NCI-H2196 treated with DMSO at 0.1 percent for 48 hours (cell line): Measurements from ENCODE around the gene CHRFAM7A.
"Not testable (repeated sequence)": the region's sequence is repeated elsewhere in the genome, so short reads cannot be mapped to it uniquely, and the experiment has no call there.

ENCODE experiments used
- DNase-seq: peaks from one replicate; lab custom pipeline; 2025; ENCODE audit not compliant: unreplicated experiment; lab: John Stamatoyannopoulos, UW

CHRFAM7A gene

DNA sequence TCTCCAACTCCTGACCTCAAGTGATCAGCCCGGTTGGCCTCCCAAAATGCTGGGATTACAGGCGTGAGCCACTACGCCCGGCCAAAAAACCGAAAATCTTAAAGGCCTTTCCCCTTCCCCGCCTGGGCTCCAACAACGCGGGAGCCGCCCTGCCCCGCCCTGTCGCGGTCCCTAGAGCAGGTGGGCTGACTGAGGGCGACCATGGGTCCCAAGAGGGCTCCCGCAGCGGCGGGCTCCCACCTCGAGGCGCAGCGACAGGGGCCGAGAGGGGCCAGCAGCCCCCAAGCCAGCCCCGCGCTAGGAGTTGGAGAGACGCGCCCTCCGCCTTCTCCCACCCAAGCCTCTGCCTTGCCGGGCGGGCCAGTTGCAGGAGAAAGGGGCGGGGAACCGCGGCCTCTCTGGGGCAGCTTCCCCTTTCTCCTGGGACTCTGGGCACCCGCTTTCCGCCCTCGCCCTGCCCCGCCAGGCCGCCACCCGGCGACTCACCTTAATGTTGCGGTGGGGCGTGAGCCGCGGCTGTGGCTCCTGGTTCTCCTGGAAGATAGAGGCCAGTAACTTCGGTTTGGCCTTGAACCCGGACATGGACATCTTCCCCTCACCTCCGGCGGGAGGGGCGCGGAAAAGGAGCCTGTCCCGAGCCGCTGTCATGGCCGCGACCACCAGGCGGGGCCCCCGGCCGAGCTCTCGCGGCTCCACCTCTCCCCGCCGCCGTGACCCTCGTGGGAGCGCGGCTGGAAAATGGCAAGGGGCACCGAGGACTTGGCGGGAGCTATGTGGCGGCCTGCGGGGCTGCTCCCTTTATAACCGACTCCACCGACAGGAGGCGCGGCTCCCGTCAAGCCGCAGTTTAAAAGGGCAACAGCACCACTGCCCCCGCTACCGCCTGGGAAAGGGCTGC lies at the start of gene CHRFAM7A:
Gene CHRFAM7A (minus strand): TSS at position 775 of the 898 bp plus-strand sequence. CDS start 10,189 bp downstream, outside the sequence.
- not testable (repeated sequence) for DNase-seq

DNA sequence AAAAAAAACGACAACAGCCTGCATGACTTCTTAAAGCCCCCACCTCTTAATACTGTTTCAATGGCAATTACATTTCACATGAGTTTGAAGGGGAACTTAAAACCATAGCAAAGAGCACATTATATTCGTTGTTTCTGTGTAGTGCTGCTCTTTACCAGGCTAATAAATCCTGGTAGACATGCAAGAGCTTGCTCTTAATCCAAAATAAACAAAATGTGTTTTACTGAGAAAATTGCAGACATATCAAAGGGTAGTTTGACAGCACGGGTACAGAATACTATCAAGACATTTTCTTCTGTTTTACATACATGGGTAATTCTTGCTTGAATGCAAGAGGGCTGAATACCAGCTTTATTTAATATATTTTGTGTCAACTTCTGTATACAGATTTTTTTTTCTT lies 45.0 kb upstream of the CHRFAM7A start:
- not testable (repeated sequence) for DNase-seq

DNA sequence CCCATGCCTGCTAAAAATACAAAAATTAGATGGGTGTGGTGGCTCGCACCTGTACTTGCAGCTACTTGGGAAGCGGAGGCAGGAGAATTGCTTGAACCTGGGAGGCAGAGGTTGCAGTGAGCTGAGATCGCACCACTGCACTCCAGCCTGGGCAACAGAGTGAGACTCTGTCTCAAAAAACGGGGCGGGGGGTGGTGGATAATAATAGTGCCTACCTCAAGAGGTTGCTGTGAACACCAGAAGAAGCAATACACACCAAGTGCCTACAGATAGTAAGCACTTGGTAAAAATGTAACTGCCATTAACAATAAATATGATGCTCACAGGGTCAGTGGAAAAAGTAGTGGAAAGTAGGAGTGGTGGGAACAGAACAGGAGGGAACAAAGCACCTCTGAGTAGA lies 42.5 kb upstream of the CHRFAM7A start:
- not testable (repeated sequence) for DNase-seq

DNA sequence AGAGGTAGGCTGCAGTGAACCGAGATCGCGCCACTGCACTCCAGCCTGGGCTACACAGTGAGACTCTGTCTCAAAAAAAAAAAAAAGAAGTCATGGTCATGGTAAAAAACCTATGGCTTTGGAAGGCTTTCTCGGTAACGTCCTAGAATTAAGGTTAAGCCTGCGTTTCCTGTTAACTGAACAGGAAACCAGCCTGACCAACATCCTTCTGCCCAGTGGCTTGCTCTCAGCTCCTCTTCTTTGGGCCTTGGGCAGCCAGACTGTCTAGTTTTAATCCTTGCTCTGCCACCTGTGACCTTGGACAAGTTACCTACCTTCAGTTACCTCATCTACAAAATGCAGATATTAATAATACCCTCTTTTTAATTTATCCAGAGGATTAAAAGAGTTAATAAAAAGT lies 27.4 kb upstream of the CHRFAM7A start:
- not testable (repeated sequence) for DNase-seq

DNA sequence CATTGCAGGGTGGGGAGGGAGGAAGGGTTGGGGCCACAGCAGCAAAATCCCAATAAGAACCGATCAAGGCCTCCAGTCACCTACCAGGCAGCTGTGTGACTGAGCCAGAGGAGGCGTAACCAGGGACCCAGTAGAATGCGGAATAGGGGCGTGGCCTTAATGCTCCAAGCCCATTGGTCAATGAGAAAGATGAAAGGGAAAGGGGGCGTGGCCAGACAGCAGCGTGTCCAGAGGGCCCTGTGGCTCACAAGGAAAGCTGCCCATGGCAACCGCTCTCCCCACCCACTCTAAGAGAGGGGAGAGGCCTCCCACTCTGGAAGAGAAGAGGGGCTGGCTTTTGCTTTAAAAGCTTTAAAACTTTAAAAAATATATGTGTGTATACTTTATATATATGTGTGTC lies 20.8 kb upstream of the CHRFAM7A start, which contains the start of gene GOLGA8R:
Gene GOLGA8R (minus strand): TSS at position 101 of the 400 bp plus-strand sequence. CDS start 98 bp downstream, at position 3.
- not testable (repeated sequence) for DNase-seq

DNA sequence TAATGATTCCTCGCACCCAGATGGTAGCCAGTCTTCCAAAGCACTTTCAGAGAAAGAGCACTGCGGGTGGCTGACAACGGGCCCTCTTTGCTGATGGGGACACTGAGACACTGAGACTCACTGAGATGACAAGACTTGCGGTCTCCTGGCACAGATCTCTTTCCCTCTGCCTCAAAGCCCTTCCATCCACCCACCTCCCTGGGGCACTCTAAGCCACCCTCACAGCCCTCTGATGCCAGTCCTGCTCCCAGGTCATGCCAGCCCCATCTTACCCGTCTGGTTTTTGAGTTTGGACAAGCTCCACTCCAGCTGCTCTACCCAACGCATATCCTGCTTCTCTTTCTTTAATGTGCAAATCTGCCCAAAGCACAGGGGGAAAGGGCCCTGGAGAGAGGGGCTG lies 14.3 kb upstream of the CHRFAM7A start:
- DNase-seq, result not testable (repeated sequence)

DNA sequence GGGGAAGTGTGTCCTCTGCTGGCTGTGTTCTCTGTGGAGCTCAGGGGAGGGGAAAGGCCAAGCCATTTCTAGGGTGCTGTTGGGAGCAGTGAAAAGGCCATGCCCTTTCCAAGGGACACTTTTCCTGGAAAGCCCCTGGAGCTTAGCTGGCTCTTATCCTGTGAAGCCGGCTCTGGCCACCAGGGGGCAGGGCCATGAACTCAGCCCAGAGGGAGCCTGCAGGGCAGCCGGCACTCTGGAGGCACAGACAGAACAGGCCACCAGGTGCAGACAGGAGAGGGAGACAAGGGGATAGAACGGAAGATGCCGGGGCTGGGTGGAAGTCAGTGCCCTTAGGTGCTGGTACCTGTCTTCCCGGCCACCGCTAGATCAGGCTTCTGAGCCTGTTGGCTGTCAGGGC lies 5.6 kb upstream of the CHRFAM7A start:
- DNase-seq, result not testable (repeated sequence)

DNA sequence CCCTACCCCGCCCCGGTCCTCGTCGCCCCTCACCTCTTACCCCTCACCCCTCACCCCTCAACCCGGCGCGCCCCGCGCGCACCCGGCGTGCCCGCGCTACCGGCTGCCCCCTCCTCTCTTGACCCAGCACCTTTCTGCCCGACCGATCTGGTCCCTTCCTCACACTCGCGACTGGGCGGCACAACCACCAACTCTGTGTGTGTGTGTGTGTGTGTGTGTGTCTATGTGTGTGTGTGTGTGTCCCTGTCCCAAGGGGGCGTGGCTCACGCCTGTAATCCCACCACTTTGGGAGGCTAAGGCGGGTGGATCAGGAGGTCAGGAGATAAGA lies 288 bp upstream of the CHRFAM7A start:
- DNase-seq, result not testable (repeated sequence)

DNA sequence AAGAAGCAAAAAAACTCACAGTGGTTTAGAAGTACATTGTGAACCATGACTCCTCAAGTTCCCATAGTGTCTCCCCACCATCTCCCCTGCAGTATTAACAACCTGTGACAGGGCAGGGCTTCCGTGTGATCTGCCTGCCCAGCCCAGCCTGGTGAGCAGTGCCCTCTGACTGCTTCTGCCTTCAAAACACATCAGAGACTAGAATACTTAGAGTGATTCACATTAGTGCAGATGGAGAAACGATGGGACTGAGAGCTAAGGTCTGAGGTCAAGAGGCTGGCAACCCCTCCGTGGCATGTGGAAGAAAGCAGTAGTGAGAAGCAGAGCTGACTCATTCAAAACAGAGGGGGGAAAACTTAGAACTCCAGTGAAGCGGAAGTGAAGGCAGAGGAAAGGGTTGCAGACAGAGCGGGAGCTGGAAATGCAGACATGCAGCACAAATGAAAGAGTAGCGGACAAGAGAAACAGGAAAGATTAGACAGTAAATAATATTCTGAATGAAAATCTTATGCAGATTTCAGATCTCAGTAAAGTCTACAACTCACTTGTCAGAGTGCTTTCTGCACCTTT lies 6.9 kb downstream of the CHRFAM7A start:
- DNase-seq, result not testable (repeated sequence)

DNA sequence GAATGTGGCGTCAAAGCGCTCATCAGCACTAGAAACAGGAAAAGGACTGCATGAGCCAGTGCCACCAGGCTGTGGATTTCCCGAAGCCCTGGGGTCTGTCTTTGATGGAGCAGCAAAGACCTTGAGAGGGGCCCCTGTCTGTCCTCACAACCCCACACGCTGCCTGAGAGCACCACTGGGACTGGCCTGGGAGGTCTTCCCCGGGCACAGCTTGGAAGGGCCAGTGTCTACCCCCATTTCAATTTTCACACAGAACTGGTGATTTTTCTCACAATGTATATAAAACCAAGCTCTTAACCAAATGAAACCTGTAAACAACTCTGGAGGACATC lies 16.3 kb downstream of the CHRFAM7A start:
- DNase-seq, result not testable (repeated sequence)

DNA sequence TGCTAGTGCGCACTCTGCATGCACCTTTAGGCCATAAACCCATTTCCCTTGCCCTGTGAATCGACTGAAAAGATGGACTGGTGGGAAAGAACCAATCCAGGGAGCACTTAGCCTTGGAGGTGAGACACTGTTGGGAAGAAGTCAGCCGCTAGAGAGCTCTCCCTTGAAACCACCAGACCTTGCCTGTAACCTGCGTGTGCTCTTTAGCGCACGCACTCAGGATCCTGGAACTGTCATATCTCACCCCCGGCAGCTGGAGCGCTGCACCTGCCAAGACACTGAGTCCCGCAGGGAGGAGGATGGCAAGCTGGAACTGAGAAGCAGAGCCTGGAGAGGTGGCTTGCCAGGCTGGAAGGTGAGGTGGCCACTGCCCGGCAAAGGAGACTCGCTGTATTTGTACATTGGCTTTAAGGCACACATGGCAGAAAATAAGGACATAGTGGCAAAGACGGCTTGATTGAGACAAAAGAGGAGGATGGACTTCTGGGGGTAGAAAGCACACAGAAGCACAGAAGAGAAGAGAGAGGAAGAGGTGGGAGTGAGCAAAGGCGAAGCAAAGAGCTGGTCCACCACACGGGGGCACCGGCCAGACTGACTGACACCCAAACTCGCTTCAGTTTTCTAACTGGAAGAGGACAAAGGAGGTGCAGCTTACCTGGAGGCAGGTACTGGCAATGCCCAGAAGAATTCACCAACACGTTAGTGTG lies 16.8 kb downstream of the CHRFAM7A start:
- not testable (repeated sequence) for DNase-seq

DNA sequence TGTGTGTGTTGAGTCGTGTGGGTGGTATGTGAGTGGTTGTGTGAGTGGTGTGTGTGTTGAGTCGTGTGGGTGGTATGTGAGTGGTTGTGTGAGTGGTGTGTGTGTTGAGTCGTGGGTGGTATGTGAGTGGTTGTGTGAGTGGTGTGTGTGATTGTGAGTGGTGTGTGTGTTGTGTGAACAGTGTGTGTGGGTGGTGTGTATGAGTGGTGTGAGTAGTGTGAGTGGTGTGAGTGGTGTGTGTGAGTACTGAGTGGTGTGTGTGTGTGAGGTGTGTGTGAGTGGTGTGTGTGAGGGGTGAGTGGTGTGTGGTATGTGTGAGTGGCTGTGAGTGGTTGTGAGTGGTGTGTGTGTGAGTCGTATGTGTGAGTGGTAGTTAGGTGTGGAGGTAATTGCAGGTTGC lies 17.5 kb downstream of the CHRFAM7A start:
- not testable (repeated sequence) for DNase-seq

DNA sequence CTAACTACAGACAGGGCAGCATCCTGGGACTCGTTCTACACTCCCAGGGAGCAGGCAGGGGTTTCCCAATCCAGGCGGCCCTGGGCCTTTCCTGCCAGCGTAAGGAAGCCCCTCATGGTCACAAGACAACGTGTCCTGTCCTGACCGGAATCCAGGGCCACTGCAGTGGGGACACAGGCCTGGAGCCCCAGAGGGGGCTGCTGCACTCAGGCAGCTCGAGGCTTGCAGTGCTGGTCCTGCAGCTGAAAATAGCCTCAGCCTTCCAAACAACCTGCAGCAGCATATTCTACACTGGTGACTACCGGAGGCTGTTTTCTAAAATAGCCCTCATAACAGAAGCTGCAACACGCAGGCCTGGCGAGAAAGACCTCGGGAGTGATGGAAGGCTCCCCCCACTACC lies 18.5 kb downstream of the CHRFAM7A start:
- not testable (repeated sequence) for DNase-seq

DNA sequence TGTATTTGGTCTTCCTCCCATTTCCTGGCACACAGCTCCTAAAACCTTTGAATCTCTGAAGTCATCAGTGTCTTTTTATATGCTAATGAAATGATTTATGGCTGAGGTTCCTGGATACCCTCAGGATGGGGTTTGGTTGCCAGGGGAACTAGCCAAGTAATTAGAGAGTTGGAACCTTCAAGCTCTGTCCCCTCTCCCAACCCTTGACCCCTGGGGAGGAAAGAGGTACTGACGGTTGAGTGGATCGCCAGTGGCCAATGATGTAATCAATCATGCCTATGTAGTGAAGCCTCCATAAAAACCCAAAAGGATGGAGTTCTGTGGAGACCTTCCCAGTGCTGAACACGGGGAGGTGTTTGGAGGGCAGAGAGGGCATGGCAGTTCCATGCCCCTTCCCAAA lies 25.1 kb downstream of the CHRFAM7A start:
- DNase-seq, result not testable (repeated sequence)

DNA sequence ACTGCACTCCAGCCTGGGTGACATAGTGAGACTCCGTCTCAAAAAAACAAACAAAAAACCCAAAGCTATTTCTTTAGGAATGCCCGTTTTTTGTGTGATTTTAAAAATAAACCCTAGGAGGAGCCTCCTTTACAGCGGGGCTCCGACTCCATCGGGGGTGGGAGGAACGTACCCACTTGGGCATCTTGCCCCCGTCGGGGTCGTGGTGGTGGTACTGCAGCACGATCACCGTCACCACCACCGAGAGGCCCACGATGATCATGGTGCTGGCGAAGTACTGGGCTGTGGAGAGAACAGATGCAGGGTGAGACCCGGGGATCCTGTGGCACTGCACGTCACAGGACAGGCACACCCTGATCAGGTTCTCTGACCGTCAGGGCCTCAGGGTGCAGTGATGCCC lies 26.1 kb downstream of the CHRFAM7A start:
- DNase-seq, result not testable (repeated sequence)

DNA sequence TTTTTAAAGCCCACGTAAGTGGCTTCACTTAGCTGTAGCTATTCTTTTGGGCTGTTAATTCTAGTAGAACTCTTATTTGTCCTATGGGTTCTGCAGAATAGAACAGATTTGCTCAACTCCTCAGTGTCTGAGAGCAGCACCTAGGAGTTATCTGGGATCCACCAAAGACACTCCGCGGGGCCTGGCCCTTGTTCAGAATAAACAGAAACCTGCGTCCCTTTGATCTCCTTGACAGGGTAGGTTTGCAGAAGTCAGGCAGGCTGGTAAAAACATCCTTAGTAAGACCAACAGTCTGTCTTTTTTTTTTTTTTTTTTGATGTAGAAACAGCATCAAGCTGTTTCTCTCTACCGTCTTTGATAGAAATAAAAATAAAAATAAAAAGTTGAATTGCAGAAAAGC lies 31.9 kb downstream of the CHRFAM7A start:
- DNase-seq, result not testable (repeated sequence)

DNA sequence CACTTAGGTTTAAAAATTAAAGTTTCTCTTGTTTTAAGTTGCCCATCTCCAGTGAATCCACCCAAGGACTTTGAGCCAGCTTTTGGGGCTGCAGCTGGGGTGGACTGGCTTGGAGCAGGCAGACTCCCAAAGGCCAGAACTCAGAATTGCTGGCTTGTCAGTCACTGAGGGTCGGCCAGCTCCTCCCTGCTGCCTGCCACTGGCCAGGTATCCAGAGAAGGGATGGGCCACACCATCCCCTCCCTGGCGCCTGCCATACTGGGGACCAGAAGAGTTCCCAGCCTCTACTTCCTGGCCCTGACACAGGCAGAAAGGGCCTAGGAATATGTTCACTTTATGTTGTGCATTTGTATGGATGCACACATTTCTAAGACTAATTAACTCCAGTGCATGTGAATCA lies 32.4 kb downstream of the CHRFAM7A start:
- DNase-seq, result not testable (repeated sequence)

DNA sequence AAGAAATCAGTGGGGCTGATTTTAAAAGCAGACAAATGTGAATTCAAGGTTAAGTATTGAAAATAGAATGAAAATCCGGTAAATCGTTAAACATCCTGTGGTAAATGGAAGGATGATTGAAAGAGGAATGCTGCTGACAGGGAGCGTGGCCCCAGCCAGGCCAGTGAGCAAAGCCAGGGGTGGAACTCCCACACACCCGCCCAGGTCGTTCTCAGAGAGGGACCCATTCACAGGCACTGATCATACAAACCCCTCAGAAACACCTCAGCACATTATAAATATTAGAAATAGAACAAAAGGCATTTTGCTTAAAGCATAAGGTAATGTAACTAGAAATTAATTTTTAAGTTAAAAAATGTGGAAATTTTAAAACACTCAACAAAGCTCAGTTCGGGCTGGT lies 38.3 kb downstream of the CHRFAM7A start:
- DNase-seq, result not testable (repeated sequence)

DNA sequence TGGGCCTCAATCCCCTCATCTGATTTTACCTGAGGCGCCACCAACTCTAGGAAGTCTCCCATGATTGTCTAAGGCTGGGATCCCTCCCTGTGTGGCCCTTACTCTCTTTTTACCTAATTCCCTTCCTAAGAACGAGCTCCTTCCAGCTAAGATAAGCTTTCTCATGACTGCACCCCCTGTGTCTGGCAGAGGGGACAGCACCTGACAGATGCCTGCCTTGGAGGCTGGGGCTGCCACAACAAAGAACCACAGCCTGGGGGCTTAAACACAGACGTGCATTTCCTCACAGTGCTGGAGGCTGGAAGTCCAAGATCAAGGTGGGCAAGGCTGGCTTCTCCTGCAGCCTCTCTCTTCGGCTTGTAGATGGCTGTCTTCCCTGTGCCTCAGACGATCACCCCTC lies 43.5 kb downstream of the CHRFAM7A start:
- DNase-seq, result not testable (repeated sequence)

DNA sequence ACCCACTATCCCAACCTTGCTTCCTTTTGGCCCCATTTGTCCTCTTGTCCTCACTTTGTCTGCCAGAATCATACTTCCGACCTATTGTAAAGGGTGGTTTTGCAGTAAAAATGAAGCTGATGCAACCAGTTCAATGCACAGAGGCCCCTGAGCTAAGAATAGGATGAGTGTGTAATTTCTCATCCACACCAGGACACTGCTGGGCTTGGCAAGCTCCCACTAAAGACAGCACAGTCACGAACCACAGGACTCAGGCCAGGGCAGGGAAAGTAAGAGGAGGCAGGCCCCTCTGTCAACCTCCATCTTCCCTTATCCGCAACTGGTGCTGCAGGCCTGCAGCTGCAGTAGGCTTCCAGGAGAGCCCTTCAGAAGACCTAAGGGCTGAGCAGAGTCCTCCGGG lies 56.8 kb downstream of the CHRFAM7A start:
- DNase-seq, result not testable (repeated sequence)

DNA sequence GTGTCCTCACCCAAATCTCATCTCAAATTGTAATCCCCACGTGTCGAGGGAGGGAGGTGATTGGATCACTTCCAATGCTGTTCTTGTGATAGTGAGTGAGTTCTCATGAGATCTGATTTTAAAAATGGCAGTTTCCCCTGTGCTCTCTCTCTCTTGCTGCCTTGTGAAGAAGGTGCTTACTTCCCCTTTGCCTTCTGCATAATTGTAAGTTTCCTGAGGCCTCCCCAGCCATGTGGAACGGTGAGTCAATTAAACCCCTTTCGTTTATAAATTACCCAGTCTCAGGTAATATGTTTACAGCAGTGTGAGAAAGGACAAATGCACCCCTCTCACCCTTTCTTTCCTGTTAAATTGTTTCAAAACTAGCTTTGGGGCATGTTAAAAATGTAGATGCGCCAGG lies 59.2 kb downstream of the CHRFAM7A start:
- DNase-seq, result not testable (repeated sequence)

DNA sequence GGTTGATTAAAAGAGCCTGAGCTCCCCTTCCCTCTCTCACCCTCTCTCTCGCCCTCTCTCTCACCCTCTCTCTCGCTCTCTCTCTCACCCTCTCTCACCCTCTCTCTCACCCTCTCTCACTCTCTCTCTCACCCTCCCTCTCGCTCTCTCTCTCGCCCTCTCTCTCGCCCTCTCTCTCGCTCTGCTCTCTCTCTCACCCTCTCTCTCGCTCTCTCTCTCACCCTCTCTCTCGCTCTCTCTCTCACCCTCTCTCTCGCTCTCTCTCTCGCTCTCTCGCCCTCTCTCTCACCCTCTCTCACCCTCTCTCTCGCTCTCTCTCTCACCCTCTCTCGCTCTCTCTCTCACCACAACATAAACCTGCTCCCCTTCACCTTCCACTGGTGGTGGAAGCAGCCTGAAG lies 67.2 kb downstream of the CHRFAM7A start:
- DNase-seq, result not testable (repeated sequence)
